Mesenchymal stem cell (in vitro differentiated cells and primary cell): ENCODE data around the gene PTCRA.

Experiments
- DNase-seq: peaks from one replicate; pipeline ENCODE4 v3.0.0-alpha.2; 2013
- H2AFZ ChIP-seq: one replicate; pipeline ENCODE4 v1.6.1; 2013; ENCODE audit warnings: low read depth, mild to moderate bottlenecking, control low read depth, inconsistent platforms, low read length, moderate library complexity
- H2AK5ac ChIP-seq: 2 replicates; pipeline ENCODE4 v1.6.1; 2013; ENCODE audit warnings: low read length, moderate library complexity, mild to moderate bottlenecking, inconsistent platforms; ENCODE audit not compliant: severe bottlenecking
- H2BK120ac ChIP-seq: one replicate; pipeline ENCODE4 v1.6.1; 2013; ENCODE audit warnings: low read depth, mild to moderate bottlenecking, inconsistent platforms, low read length, moderate library complexity
- H2BK12ac ChIP-seq, 2 experiments: one replicate each; pipeline ENCODE4 v1.6.1; 2013; ENCODE audit warnings: inconsistent platforms in 2 of 2, low read length in 2 of 2, mild to moderate bottlenecking in 2 of 2, moderate library complexity in 2 of 2, control low read depth in 1 of 2
- H2BK15ac ChIP-seq: one replicate; pipeline ENCODE4 v1.6.1; 2013; ENCODE audit warnings: mild to moderate bottlenecking, low read depth, inconsistent platforms; ENCODE audit not compliant: poor library complexity, severe bottlenecking
- H2BK5ac ChIP-seq: 2 replicates; pipeline ENCODE4 v1.6.1; 2013; ENCODE audit warnings: low read depth, mild to moderate bottlenecking, low read length, control low read depth, inconsistent platforms; ENCODE audit not compliant: poor library complexity, severe bottlenecking
- H3K14ac ChIP-seq, 2 experiments: one replicate each; pipeline ENCODE4 v1.6.1; 2013; ENCODE audit warnings: inconsistent platforms in 2 of 2, low read length in 2 of 2, control low read depth in 1 of 2, mild to moderate bottlenecking in 1 of 2, moderate library complexity in 1 of 2
- H3K18ac ChIP-seq, 2 experiments: one replicate each; pipeline ENCODE4 v1.6.1; 2013; ENCODE audit warnings: inconsistent platforms in 2 of 2, low read length in 2 of 2, control low read depth in 1 of 2, low read depth in 1 of 2, mild to moderate bottlenecking in 1 of 2
- H3K23ac ChIP-seq, 2 experiments: one replicate each; pipeline ENCODE4 v1.6.1; 2013; ENCODE audit warnings: inconsistent platforms in 2 of 2, low read length in 2 of 2, mild to moderate bottlenecking in 2 of 2, moderate library complexity in 2 of 2, control low read depth in 1 of 2
- H3K27ac ChIP-seq: 2 replicates; pipeline ENCODE4 v1.5.1; 2013; ENCODE audit warnings: mild to moderate bottlenecking, moderate library complexity, low read length, control low read depth, inconsistent platforms; ENCODE audit not compliant: poor library complexity, severe bottlenecking
- H3K27me3 ChIP-seq, 2 experiments: 2 replicates each; pipeline versions ENCODE4 v1.6.1 to v1.7.0; 2013; ENCODE audit warnings: low read length in 2 of 2, mild to moderate bottlenecking in 2 of 2, moderate library complexity in 2 of 2, control low read depth in 1 of 2, inconsistent platforms in 1 of 2; ENCODE audit not compliant: control insufficient read depth in 1 of 2, insufficient read depth in 1 of 2
- H3K36me3 ChIP-seq, 2 experiments: 2 replicates each; pipeline versions ENCODE4 v1.6.1 to v1.7.0; 2013; ENCODE audit warnings: low read length in 2 of 2, control low read depth in 1 of 2, inconsistent platforms in 1 of 2, low read depth in 1 of 2, mild to moderate bottlenecking in 1 of 2; ENCODE audit not compliant: insufficient read depth in 2 of 2, control insufficient read depth in 1 of 2
- H3K4ac ChIP-seq, 2 experiments: one replicate each; pipeline ENCODE4 v1.6.1; 2013; ENCODE audit warnings: inconsistent platforms in 2 of 2, low read length in 2 of 2, mild to moderate bottlenecking in 2 of 2, moderate library complexity in 2 of 2, control low read depth in 1 of 2, low read depth in 1 of 2
- H3K4me1 ChIP-seq: 2 replicates; pipeline ENCODE4 v1.6.1; 2013; ENCODE audit warnings: low read depth, low read length, control low read depth; ENCODE audit not compliant: control insufficient read depth, insufficient read depth
- H3K4me2 ChIP-seq: 2 replicates; pipeline ENCODE4 v1.6.1; 2013; ENCODE audit warnings: low read length, mild to moderate bottlenecking, inconsistent platforms; ENCODE audit not compliant: poor library complexity, severe bottlenecking
- H3K4me3 ChIP-seq, 2 experiments: 2 replicates each; pipeline versions ENCODE4 v1.5.1 to v1.7.0; 2013; ENCODE audit warnings: low read length in 2 of 2, mild to moderate bottlenecking in 2 of 2, control low read depth in 1 of 2, low read depth in 1 of 2; ENCODE audit not compliant: insufficient read depth in 1 of 2
- H3K79me1 ChIP-seq: replicated peaks from 2 replicates; pipeline ENCODE4 v1.6.1; 2013; ENCODE audit warnings: mild to moderate bottlenecking, control low read depth, low read length, inconsistent platforms; ENCODE audit not compliant: poor library complexity, severe bottlenecking
- H3K9ac ChIP-seq: 2 replicates; pipeline ENCODE4 v1.7.0; 2013; ENCODE audit warnings: mild to moderate bottlenecking, low read length, moderate library complexity
- H3K9me3 ChIP-seq: 2 replicates; pipeline ENCODE4 v1.7.0; 2013; ENCODE audit warnings: mild to moderate bottlenecking, low read length; ENCODE audit not compliant: control insufficient read depth
- H4K8ac ChIP-seq: one replicate; pipeline ENCODE4 v1.6.1; 2013; ENCODE audit warnings: inconsistent platforms, mild to moderate bottlenecking, low read length, moderate library complexity
- H4K91ac ChIP-seq: one replicate; pipeline ENCODE4 v1.6.1; 2013; ENCODE audit warnings: mild to moderate bottlenecking, low read length, inconsistent platforms
- WGBS: methylation state at CpG from one replicate; pipeline ENCODE4 v1.1.7; 2013; ENCODE audit warnings: mixed read lengths; 5-methylcytosine and 5-hydroxymethylcytosine counted together

Gene PTCRA

GRCh38 chr6:42966571-42966970 is 50.7 kb downstream of the PTCRA start:
- no peak overlapping the region for H2AFZ ChIP-seq
- no peaks in the 10 kb centered on the region for H3K9me3 ChIP-seq
- H4K8ac ChIP-seq = no peak overlapping the region
- H3K18ac ChIP-seq = no peak overlapping the region
- H3K27ac ChIP-seq = no peak overlapping the region
- H3K4me1 ChIP-seq = peaks cover 8% of the 10 kb centered on the region
- H3K9ac ChIP-seq = no peak overlapping the region
- H3K4me3 ChIP-seq = no peak overlapping the region
- no peaks in the 10 kb centered on the region for H3K27me3 ChIP-seq
- H3K79me1 ChIP-seq = peaks cover 7% of the 10 kb centered on the region
- no peak overlapping the region for H2BK120ac ChIP-seq
- no peak overlapping the region for H2BK15ac ChIP-seq
- no peak overlapping the region for H4K91ac ChIP-seq
- peaks cover 62 to 70% of the 10 kb centered on the region in 2 experiments for H3K36me3 ChIP-seq
- no peak overlapping the region for H2AK5ac ChIP-seq
- no peak overlapping the region for H3K4ac ChIP-seq
- no peak overlapping the region for H3K14ac ChIP-seq
- H2BK5ac ChIP-seq = no peak overlapping the region
- no peak for DNase-seq
- WGBS = 89% methylated on average over 7 of the region's 7 CpGs
- H3K23ac ChIP-seq = no peak overlapping the region
- no peak overlapping the region for H2BK12ac ChIP-seq
- no peak overlapping the region for H3K4me2 ChIP-seq

- no peak overlapping the region for H2BK5ac ChIP-seq
- WGBS = over 99% methylated on average over 11 of the region's 11 CpGs
- H3K9me3 ChIP-seq = no peaks in the 10 kb centered on the region
- no peak overlapping the region for H3K14ac ChIP-seq
- H2BK120ac ChIP-seq = no peak overlapping the region
- no peak for DNase-seq
- H3K27me3 ChIP-seq = no peaks in the 10 kb centered on the region
- peaks cover 59 to 66% of the 10 kb centered on the region in 2 experiments for H3K36me3 ChIP-seq
- no peak overlapping the region for H3K9ac ChIP-seq
- H3K18ac ChIP-seq = no peak overlapping the region
- H2AK5ac ChIP-seq = no peak overlapping the region
- no peak overlapping the region for H3K23ac ChIP-seq
- peaks cover 8% of the 10 kb centered on the region for H3K4me1 ChIP-seq
- H3K4ac ChIP-seq = no peak overlapping the region
- H3K79me1 ChIP-seq = peaks cover 7% of the 10 kb centered on the region
- no peak overlapping the region for H4K8ac ChIP-seq
- no peak overlapping the region for H3K4me2 ChIP-seq
- H3K27ac ChIP-seq = no peak overlapping the region
- H2BK15ac ChIP-seq = no peak overlapping the region
- H2BK12ac ChIP-seq = no peak overlapping the region
- no peak overlapping the region for H2AFZ ChIP-seq
- no peak overlapping the region for H4K91ac ChIP-seq
- H3K4me3 ChIP-seq = no peak overlapping the region
Observed at GRCh38 chr6:42967228-42967627, 51.4 kb downstream of the PTCRA start.

GRCh38 chr6:42968126-42968701 is 52.4 kb downstream of the PTCRA start:
- H4K91ac ChIP-seq = no peak overlapping the region
- DNase-seq = no peak
- H3K79me1 ChIP-seq = peaks cover 8% of the 10 kb centered on the region

GRCh38 chr6:42968783-42969182 is 52.9 kb downstream of the PTCRA start:
- Histone ChIP-seq H3K4ac (no peak overlapping the region), H4K91ac (no peak overlapping the region), H3K27me3 (no peaks in the 10 kb centered on the region), H3K9ac (no peak overlapping the region), H2BK5ac (no peak overlapping the region), H3K79me1 (peaks cover 9% of the 10 kb centered on the region), H3K14ac (no peak overlapping the region), H3K4me3 (no peak overlapping the region), H3K9me3 (no peaks in the 10 kb centered on the region), H2AK5ac (no peak overlapping the region), H4K8ac (no peak overlapping the region), H3K18ac (no peak overlapping the region), H3K36me3 (peaks cover 49 to 59% of the 10 kb centered on the region in 2 experiments), H3K27ac (no peak overlapping the region), H3K4me1 (peaks cover 8% of the 10 kb centered on the region), H2AFZ (no peak overlapping the region), H3K23ac (no peak overlapping the region), H3K4me2 (no peak overlapping the region), H2BK120ac (no peak overlapping the region), H2BK12ac (no peak overlapping the region), H2BK15ac (no peak overlapping the region)
- 84% methylated on average over 3 of the region's 4 CpGs for WGBS
- DNase-seq = no peak

More at GRCh38 chr6:42968126-42968701, 52.4 kb downstream of the PTCRA start:
- H3K23ac ChIP-seq = no peak overlapping the region
- H3K27me3 ChIP-seq = no peaks in the 10 kb centered on the region
- peaks cover 8% of the 10 kb centered on the region for H3K4me1 ChIP-seq
- no peak overlapping the region for H2BK15ac ChIP-seq
- H2AK5ac ChIP-seq = no peak overlapping the region
- no peak overlapping the region for H3K14ac ChIP-seq
- H2BK120ac ChIP-seq = no peak overlapping the region
- no peak overlapping the region for H3K4ac ChIP-seq
- H2BK12ac ChIP-seq = no peak overlapping the region
- H2BK5ac ChIP-seq = no peak overlapping the region
- H3K4me3 ChIP-seq = no peak overlapping the region
- no peak overlapping the region for H3K9ac ChIP-seq
- no peak overlapping the region for H3K27ac ChIP-seq
- H3K36me3 ChIP-seq = peaks cover 51 to 58% of the 10 kb centered on the region in 2 experiments
- 96% methylated on average over 11 of the region's 12 CpGs for WGBS
- no peaks in the 10 kb centered on the region for H3K9me3 ChIP-seq
- no peak overlapping the region for H2AFZ ChIP-seq
- no peak overlapping the region for H4K8ac ChIP-seq
- H3K18ac ChIP-seq = no peak overlapping the region
- no peak overlapping the region for H3K4me2 ChIP-seq
